GM13976 (cell line): ENCODE results near the gene TMTC4.
"Not testable (repeated sequence)": the region's sequence is repeated elsewhere in the genome, so short reads cannot be mapped to it uniquely, and the experiment has no call there.

Experiments
- DNase-seq: peaks from one replicate; pipeline ENCODE4 v3.0.0; 2012; ENCODE audit warnings: low spot score
- in situ Hi-C: fragments of 300-500 bp; cut with MboI; formaldehyde crosslinking; loops from one replicate; pipeline ENCODE4 v1.12.0; 2022; ENCODE audit warnings: low sequenced_read_pairs, mixed read lengths, inconsistent platforms; ENCODE audit not compliant: unreplicated experiment
- TF ChIP-seq, protein P1 (sequence below): IDR thresholded peaks from 2 replicates; pipeline ENCODE4 v1.5.1; 2012; ENCODE audit warnings: borderline replicate concordance, mild to moderate bottlenecking; ENCODE audit not compliant: insufficient read depth; ENCODE audit errors: extremely low read depth, missing control alignments, control extremely low read depth

TMTC4 gene

GRCh38 chr13:100619940-100620339, 54.7 kb downstream of the TMTC4 start:
- in situ Hi-C loops: no loop called here
- TF ChIP-seq, protein P1, sequence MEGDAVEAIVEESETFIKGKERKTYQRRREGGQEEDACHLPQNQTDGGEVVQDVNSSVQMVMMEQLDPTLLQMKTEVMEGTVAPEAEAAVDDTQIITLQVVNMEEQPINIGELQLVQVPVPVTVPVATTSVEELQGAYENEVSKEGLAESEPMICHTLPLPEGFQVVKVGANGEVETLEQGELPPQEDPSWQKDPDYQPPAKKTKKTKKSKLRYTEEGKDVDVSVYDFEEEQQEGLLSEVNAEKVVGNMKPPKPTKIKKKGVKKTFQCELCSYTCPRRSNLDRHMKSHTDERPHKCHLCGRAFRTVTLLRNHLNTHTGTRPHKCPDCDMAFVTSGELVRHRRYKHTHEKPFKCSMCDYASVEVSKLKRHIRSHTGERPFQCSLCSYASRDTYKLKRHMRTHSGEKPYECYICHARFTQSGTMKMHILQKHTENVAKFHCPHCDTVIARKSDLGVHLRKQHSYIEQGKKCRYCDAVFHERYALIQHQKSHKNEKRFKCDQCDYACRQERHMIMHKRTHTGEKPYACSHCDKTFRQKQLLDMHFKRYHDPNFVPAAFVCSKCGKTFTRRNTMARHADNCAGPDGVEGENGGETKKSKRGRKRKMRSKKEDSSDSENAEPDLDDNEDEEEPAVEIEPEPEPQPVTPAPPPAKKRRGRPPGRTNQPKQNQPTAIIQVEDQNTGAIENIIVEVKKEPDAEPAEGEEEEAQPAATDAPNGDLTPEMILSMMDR: no peak
- DNase-seq: no peak

DNA sequence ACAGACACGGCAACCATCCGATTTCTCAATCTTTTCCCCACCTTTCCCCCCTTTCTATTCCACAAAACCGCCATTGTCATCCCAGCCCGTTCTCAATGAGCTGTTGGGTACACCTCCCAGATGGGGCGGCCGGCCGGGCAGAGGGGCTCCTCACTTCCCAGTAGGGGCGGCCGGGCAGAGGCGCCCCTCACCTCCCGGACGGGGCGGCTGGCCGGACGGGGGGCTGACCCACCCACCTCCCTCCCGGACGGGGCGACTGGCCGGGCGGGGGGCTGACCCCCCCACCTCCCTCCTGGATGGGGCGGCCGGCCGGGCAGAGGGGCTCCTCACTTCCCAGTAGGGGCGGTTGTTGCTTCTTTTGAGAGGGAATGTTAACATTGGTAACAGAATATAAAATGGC, 55.7 kb downstream of the TMTC4 start:
- in situ Hi-C loops, DNase-seq: not testable (repeated sequence)

DNA sequence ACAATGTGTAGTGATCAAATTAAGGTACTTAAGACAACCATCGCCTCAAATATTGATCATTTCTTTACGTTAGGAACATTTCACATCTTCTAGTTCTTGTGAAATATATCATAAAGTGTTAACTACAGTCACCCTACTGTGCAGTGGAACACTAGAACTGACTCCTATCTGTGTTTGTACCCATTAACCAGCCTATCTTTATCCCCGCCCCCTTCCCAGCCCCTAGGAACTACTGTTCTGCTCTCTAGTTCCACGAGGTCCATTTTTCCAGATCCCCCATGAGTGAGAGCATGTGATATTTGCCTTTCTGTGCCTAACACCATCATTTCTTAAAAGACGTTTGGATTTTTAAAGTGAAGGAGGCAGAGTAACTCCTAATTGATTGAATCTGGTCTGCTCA, 61.6 kb downstream of the TMTC4 start:
- no peak for DNase-seq
- in situ Hi-C loops: no loop called here
- TF ChIP-seq, protein P1: no peak

- DNase-seq: no peak
- in situ Hi-C loops: no loop called here
- TF ChIP-seq, protein P1: no peak
Measured at GRCh38 chr13:100611678-100612492, 62.7 kb downstream of the TMTC4 start.

DNA sequence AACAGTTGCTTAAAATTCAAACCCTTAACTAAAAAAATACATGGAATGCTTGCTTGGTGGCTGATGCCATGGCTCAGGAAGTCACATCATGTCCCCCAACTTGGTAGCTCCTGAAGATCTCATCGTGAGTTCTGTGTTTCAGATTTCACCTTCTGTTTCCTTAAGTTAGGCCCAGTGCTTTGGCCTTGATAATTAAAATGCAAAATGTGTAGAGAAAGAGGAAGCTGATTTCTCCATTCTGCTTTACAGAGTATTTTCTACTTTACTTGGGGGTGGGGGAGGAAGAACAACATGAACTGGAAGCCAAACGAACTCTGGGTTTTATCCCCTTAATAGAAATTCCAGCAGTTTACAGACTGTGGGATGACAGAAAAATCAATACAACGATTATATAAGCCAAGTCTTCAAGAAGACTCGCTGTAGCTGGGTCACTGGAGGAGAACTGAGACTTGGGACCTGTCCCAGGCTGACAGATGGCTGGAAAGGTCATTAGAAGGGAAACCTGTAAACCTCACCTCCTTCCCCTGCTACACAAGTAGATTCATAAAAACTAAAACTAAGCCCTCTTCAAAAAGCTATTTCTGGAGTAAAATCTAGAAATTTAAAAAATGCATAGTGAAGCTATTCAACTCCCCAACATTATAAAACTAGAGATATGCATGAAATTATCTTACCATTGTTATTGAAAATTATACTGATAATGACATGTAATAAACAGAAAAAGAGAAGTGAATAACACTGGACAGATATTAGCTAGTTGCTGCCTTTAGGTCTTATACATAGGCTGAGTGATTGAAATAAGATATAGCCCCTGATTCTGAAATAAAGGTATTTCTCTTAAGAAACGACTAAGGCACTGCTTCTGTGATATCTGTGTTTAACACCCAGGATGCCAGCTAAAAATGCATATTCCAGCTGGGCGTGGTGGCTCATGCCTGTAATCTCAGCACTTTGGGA, 63.9 kb downstream of the TMTC4 start:
- peak; percentile 47 for DNase-seq
- in situ Hi-C loops: no loop called here
- TF ChIP-seq, protein P1: no peak

- in situ Hi-C loops: no loop called here
- DNase-seq: peak; percentile 75
- TF ChIP-seq, protein P1: no peak
Measured at GRCh38 chr13:100608906-100609305, 65.7 kb downstream of the TMTC4 start.
